Fibroblast of lung (primary cell): ENCODE data around the gene ALPG. TPM values are rescaled to one million over a fixed set of nuclear protein-coding genes. Genes with fewer than 3 reads are reported as not detected.
A peak's percentile ranks its signal among the peaks of the same experiment; 100 is the strongest.
"Not testable (repeated sequence)": the region's sequence is repeated elsewhere in the genome, so short reads cannot be mapped to it uniquely, and the experiment has no call there.

ENCODE experiments used
- DNase-seq, 2 donors: peaks; one replicate each; pipeline versions ENCODE4 v3.0.0 to v3.0.0-alpha.2; 2010; ENCODE audit warnings: low read depth in 2 of 2
- H2AFZ ChIP-seq: 2 replicates; pipeline ENCODE4 v1.5.1; 2012; ENCODE audit warnings: low read length, control low read depth, inconsistent platforms
- H3K27ac ChIP-seq: 2 replicates; pipeline ENCODE4 v1.5.1; 2011; ENCODE audit warnings: low read length, control low read depth; ENCODE audit not compliant: insufficient read depth
- H3K27me3 ChIP-seq: 2 replicates; pipeline ENCODE4 v1.5.1; 2011; ENCODE audit warnings: mild to moderate bottlenecking, low read length; ENCODE audit not compliant: control insufficient read depth, insufficient read depth
- H3K36me3 ChIP-seq: 2 replicates; pipeline ENCODE4 v1.5.1; 2011; ENCODE audit warnings: low read length; ENCODE audit not compliant: control insufficient read depth, insufficient read depth
- H3K4me1 ChIP-seq: 2 replicates; pipeline ENCODE4 v1.5.1; 2011; ENCODE audit warnings: low read length; ENCODE audit not compliant: control insufficient read depth, insufficient read depth; ENCODE audit errors: extremely low read depth
- H3K4me2 ChIP-seq: 2 replicates; pipeline ENCODE4 v1.5.1; 2011; ENCODE audit warnings: low read length, control low read depth; ENCODE audit not compliant: insufficient read depth; ENCODE audit errors: extremely low read depth
- H3K4me3 ChIP-seq, 4 experiments: fragments of 200-600 bp in 1 of 4; sonication (generic) in 1 of 4; replicated peaks in 1 of 4; 2 replicates each; pipeline ENCODE4 v1.5.1; 2011 to 2016; ENCODE audit warnings: low read length in 4 of 4, low read depth in 3 of 4, mild to moderate bottlenecking in 3 of 4, control low read depth in 2 of 4, inconsistent platforms in 1 of 4, mixed read lengths in 1 of 4; ENCODE audit not compliant: insufficient read depth in 1 of 4; ENCODE audit errors: control extremely low read depth in 1 of 4
- H3K79me2 ChIP-seq: 2 replicates; pipeline ENCODE4 v1.5.1; 2012; ENCODE audit warnings: mild to moderate bottlenecking, low read length, inconsistent platforms; ENCODE audit not compliant: control insufficient read depth, insufficient read depth
- H3K9ac ChIP-seq: 2 replicates; pipeline ENCODE4 v1.5.1; 2011; ENCODE audit warnings: mild to moderate bottlenecking, low read length, control low read depth; ENCODE audit not compliant: insufficient read depth
- H3K9me3 ChIP-seq: 2 replicates; pipeline ENCODE4 v1.5.1; 2012; ENCODE audit warnings: low read depth, low read length; ENCODE audit not compliant: control insufficient read depth, insufficient read depth
- H4K20me1 ChIP-seq: 2 replicates; pipeline ENCODE4 v1.5.1; 2011; ENCODE audit warnings: low read length; ENCODE audit not compliant: control insufficient read depth, insufficient read depth; ENCODE audit errors: extremely low read depth
- EZH2 ChIP-seq: IDR thresholded peaks from 2 replicates; pipeline ENCODE4 v1.5.1; 2012; ENCODE audit warnings: low read length, control low read depth, mild to moderate bottlenecking; ENCODE audit errors: missing control alignments
- polyA plus RNA-seq, 2 donors: library from polyadenylated mRNA; depleted of rRNA in 1 of 2; stranded (reverse) in 1 of 2; unstranded in 1 of 2; fragments of >200 nt; gene quantifications; 2 replicates each; pipeline ENCODE4 v1.2.1, GENCODE V29; 2011 to 2012; ENCODE audit warnings: missing spikeins in 1 of 2
- total RNA-seq: library from RNA; depleted of rRNA; stranded (reverse); fragments of >200 nt; gene quantifications from 2 replicates; pipeline ENCODE4 v1.2.1, GENCODE V29; 2014
- TF ChIP-seq, protein P1 (sequence below), 2 donors: IDR thresholded peaks in 1 of 2; conservative IDR thresholded peaks in 1 of 2; 1 replicate in 1 of 2; 2 replicates in 1 of 2; pipeline ENCODE4 v1.5.1; 2011 to 2012; ENCODE audit warnings: low read length in 2 of 2, control low read depth in 1 of 2, inconsistent platforms in 1 of 2, low read depth in 1 of 2, mild to moderate bottlenecking in 1 of 2

The ALPG gene
- total and polyA plus RNA-seq, 2 donors (not counting 1 experiment from before 2014, with no cell fraction given), result not detected

DNA sequence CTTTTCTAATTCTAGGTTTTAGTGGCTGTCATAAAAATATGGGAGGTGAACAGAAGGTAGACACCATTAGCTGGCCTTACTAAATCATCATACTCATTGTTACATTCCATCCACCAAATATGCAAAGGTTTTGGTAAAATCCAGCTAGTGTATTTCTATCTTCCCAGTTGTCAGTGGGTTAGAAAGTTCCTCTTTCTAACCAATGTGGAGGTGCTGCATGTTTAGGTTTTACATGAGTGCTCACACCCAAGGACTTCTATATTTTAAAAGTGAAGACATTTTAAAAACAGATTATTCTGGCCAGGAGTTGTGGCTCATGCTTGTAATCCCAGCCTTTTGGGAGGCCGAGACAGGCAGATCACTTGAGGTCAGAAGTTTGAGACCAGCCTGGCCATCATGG lies 22.2 kb upstream of the ALPG start:
- H3K9ac ChIP-seq, result no peak overlapping the region
- TF ChIP-seq, protein P1, sequence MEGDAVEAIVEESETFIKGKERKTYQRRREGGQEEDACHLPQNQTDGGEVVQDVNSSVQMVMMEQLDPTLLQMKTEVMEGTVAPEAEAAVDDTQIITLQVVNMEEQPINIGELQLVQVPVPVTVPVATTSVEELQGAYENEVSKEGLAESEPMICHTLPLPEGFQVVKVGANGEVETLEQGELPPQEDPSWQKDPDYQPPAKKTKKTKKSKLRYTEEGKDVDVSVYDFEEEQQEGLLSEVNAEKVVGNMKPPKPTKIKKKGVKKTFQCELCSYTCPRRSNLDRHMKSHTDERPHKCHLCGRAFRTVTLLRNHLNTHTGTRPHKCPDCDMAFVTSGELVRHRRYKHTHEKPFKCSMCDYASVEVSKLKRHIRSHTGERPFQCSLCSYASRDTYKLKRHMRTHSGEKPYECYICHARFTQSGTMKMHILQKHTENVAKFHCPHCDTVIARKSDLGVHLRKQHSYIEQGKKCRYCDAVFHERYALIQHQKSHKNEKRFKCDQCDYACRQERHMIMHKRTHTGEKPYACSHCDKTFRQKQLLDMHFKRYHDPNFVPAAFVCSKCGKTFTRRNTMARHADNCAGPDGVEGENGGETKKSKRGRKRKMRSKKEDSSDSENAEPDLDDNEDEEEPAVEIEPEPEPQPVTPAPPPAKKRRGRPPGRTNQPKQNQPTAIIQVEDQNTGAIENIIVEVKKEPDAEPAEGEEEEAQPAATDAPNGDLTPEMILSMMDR (conservative IDR thresholded peaks at IDR 0.05 in 1 of 2, IDR thresholded peaks at IDR 0.05 in 1 of 2; ENCODE audit: low read depth in 1 of 2, low read length in 2 of 2), result no peak
- no peak for TF ChIP-seq EZH2
- no peak overlapping the region for H2AFZ ChIP-seq
- no peak overlapping the region for H3K4me3 ChIP-seq
- H3K9me3 ChIP-seq, result no peaks in the 10 kb centered on the region
- no peaks in the 10 kb centered on the region for H3K79me2 ChIP-seq
- H3K27me3 ChIP-seq, result peaks cover 43% of the 10 kb centered on the region
- DNase-seq, result no peak
- H3K36me3 ChIP-seq, result no peaks in the 10 kb centered on the region
- no peak overlapping the region for H3K4me2 ChIP-seq
- H3K4me1 ChIP-seq, result no peaks in the 10 kb centered on the region
- no peak overlapping the region for H3K27ac ChIP-seq
- no peaks in the 10 kb centered on the region for H4K20me1 ChIP-seq

DNA sequence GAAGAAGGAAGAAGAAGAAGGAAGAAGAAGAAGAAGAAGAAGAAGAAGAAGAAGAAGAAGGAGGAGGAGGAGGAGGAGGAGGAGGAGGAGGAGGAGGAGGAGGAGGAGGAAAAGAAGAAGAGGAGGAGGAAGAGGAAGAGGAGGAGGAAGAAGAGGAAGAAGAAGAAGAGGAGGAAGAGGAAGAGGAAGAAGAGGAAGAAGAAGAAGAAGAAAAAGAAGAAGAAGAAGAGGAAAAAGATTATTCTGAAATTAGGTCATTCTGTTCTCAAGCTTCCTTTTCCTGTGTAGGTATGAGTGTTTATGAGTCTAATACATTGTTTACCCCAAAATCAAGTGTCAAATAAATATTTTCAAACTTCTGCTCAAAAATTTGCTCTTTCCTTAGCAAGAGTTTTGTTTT lies 21.6 kb upstream of the ALPG start:
- H4K20me1 ChIP-seq, H3K79me2 ChIP-seq, H3K4me1 ChIP-seq, H3K36me3 ChIP-seq, DNase-seq, H3K9me3 ChIP-seq, H2AFZ ChIP-seq, H3K4me3 ChIP-seq, H3K4me2 ChIP-seq, H3K27ac ChIP-seq, H3K9ac ChIP-seq: not testable (repeated sequence)
- H3K27me3 ChIP-seq, result peaks cover 49% of the 10 kb centered on the region

DNA sequence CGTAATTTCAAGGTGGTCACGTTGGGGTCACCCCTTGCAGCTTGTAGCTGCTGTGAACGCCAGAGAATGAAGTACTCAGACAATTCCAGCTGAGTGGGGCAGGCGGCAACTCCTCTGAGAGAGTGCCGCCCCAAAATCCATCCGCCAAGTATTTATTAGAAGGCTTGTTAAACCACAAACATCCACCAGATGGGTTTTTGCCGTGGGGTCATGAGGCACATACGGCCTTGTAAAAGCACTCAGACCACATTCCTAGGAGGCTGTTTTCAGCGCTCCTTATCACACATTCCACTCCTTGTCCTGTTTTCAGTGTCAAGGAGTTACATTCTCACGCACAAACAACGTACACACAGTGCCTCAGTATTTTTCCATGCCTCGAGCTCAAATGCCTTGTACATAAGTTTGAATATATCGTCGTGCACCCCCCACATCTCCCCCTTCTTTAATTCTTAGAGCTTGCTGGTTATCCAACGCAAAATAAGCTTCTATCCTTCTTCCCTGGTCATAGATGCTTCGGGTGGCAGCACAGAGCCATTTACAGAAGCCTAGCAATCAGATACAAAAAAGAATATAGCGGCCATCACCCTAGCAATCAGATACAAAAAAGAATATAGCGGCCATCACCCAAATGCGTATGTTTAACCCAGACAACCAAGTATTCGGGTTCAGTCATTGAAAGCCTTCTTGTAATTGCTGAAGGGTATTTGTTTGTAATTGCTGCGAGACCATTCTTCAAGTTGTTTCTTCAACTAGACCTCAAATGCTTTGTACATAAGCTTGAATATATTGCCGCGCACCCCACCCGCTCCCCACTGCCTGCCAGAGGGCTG lies 20.8 kb upstream of the ALPG start:
- TF ChIP-seq EZH2, result no peak
- TF ChIP-seq, protein P1 (conservative IDR thresholded peaks at IDR 0.05 in 1 of 2, IDR thresholded peaks at IDR 0.05 in 1 of 2; ENCODE audit: low read depth in 1 of 2, low read length in 2 of 2), result no peak
- H3K4me1 ChIP-seq, result no peaks in the 10 kb centered on the region
- H3K36me3 ChIP-seq, result no peaks in the 10 kb centered on the region
- no peak overlapping the region for H3K4me3 ChIP-seq
- H3K79me2 ChIP-seq, result no peaks in the 10 kb centered on the region
- peaks cover 56% of the 10 kb centered on the region for H3K27me3 ChIP-seq
- no peaks in the 10 kb centered on the region for H4K20me1 ChIP-seq
- peak; percentile 46 to 94 for DNase-seq
- no peak overlapping the region for H3K4me2 ChIP-seq
- H3K9ac ChIP-seq, result no peak overlapping the region
- H3K27ac ChIP-seq, result no peak overlapping the region
- H2AFZ ChIP-seq, result no peak overlapping the region
- H3K9me3 ChIP-seq, result no peaks in the 10 kb centered on the region
